Measurements from ENCODE around the gene EEPD1.

DNA sequence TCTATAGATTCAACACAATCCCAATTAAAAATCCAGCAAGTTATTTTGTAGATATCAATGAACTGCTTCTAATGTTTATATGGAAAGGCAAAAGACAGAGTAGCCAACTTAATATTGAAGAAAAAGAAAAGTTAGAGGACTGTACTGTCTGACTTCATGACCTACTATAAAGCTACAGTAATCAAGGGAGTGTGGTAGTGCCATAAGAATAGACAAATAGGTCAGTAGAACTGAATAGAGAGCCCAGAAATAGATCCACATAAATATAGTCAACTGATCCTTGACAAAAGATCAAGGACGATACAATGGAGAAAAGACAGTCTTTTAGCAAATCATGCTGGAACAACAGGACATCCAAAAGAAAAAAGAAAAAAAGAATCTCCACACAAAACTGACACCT, 7.4 kb upstream of the EEPD1 start:
- TF ChIP-seq, protein P1, sequence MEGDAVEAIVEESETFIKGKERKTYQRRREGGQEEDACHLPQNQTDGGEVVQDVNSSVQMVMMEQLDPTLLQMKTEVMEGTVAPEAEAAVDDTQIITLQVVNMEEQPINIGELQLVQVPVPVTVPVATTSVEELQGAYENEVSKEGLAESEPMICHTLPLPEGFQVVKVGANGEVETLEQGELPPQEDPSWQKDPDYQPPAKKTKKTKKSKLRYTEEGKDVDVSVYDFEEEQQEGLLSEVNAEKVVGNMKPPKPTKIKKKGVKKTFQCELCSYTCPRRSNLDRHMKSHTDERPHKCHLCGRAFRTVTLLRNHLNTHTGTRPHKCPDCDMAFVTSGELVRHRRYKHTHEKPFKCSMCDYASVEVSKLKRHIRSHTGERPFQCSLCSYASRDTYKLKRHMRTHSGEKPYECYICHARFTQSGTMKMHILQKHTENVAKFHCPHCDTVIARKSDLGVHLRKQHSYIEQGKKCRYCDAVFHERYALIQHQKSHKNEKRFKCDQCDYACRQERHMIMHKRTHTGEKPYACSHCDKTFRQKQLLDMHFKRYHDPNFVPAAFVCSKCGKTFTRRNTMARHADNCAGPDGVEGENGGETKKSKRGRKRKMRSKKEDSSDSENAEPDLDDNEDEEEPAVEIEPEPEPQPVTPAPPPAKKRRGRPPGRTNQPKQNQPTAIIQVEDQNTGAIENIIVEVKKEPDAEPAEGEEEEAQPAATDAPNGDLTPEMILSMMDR (IDR thresholded peaks at IDR 0.05; ENCODE audit: insufficient read depth, low read depth, low read length) = no peak
- TF ChIP-seq EZH2 (IDR thresholded peaks at IDR 0.05; ENCODE audit: insufficient read depth, low read length) = no peak

Measured in astrocyte (in vitro differentiated cells and primary cell).